Measurements from ENCODE around the gene BCAS1.

The BCAS1 gene

DNA sequence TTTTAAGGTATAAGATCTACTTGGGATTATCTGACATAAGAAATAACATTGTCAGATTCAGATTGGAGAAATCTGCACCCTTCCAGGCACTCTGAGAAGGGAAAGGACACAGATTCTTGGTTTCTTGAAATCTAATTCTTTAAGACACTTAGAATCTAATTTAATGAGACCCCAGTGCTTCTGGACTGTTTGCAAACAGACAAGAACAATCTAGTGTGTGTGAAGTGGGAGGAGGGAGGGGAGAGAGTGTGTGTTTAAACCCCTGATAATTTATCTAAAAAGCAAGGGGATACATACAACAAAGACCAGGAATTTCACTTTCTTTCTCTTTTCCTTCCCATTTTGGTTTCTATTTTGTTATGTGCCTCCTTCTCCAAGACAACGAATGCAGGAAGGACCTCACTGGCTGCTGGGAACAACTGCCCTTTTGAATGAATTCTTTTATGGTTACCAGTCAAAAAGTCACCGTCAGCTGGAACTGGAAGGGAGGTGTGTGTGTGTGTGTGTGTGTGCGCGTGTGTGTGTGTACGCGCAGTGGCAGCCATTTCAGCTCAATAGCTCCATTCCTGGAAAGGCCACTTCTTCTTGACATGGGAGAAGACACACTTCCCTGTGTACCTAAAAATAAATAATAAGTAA is 129.4 kb downstream of the BCAS1 start:
- TF ChIP-seq CTCF (conservative IDR thresholded peaks at IDR 0.05; ENCODE audit: control insufficient read depth, insufficient read depth, low read depth, low read length): no peak
- peak; percentile 85 for DNase-seq (ENCODE audit: low read depth)
- H3K4me3 ChIP-seq (ENCODE audit: control insufficient read depth, low read depth, low read length): no peak overlapping the region

DNA sequence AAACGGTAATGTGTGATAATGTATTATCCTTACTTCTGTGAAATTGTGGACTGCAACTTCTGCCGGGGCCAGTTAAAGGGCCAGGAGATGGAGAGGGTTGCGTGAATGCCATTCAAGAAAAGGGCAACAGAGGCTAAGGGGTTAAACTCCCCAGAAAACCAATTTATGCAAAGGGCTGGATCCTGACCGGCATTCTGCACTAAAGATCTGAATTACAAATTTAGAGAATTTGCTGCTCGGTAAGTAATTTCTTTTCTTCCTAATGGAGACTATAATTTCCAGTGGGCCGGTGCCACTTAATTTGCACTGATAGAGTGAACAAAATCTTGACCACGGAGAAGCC is 130.1 kb downstream of the BCAS1 start:
- H3K4me3 ChIP-seq (ENCODE audit: control insufficient read depth, low read depth, low read length): no peak overlapping the region
- no peak for DNase-seq (ENCODE audit: low read depth)
- TF ChIP-seq CTCF (conservative IDR thresholded peaks at IDR 0.05; ENCODE audit: control insufficient read depth, insufficient read depth, low read depth, low read length): no peak

GRCh38 chr20:53939572-53940359 is 130.6 kb downstream of the BCAS1 start:
- no peak overlapping the region for H3K4me3 ChIP-seq (ENCODE audit: control insufficient read depth, low read depth, low read length)
- peak; percentile 95 for DNase-seq (ENCODE audit: low read depth)
- TF ChIP-seq CTCF (conservative IDR thresholded peaks at IDR 0.05; ENCODE audit: control insufficient read depth, insufficient read depth, low read depth, low read length): peak; percentile 78

DNA sequence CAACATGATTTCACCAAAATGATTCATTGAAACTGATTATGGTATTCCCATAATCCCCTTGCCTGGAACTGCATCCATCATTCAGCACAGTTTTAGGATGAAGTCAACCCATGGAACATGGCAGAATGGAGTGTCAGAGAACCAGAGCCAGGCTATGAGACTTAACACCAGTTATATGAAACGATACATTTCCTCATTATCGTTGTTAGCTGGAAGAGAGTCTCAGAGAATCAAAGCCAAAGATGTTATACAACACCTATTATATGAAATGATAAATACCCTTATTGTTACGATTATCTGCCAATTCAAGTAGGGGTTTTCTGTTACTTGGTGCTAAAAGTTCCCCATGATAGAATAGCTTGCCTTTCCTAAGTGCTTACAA is 131.2 kb downstream of the BCAS1 start:
- no peak for DNase-seq (ENCODE audit: low read depth)
- H3K4me3 ChIP-seq (ENCODE audit: control insufficient read depth, low read depth, low read length): no peak overlapping the region
- TF ChIP-seq CTCF (conservative IDR thresholded peaks at IDR 0.05; ENCODE audit: control insufficient read depth, insufficient read depth, low read depth, low read length): no peak

- DNase-seq (ENCODE audit: low read depth): no peak
- TF ChIP-seq CTCF (conservative IDR thresholded peaks at IDR 0.05; ENCODE audit: control insufficient read depth, insufficient read depth, low read depth, low read length): no peak
- H3K4me3 ChIP-seq (ENCODE audit: control insufficient read depth, low read depth, low read length): no peak overlapping the region
Observed at GRCh38 chr20:53938739-53939138, 131.7 kb downstream of the BCAS1 start.

DNA sequence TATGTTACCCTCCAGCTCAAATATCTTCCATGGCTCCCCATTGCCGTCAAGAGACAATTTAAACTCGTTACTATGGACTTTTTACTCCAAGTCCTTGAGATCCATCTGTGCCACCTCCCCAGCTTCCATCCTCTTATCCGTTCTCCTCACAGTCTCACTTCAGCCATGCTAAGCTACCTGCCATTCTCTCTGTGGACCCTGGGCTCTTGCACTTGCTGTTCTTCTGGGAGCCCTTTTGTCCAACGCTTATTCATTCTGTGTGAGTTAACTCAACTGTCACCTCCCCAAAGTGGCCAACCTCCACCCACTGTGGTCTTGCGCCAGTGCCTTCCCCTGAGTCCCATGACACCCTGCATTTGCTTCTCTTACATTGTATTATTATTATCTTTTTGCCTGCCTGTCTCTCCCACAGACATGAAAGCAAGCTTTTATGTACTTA is 132.4 kb downstream of the BCAS1 start:
- no peak for DNase-seq (ENCODE audit: low read depth)
- TF ChIP-seq CTCF (conservative IDR thresholded peaks at IDR 0.05; ENCODE audit: control insufficient read depth, insufficient read depth, low read depth, low read length): no peak
- H3K4me3 ChIP-seq (ENCODE audit: control insufficient read depth, low read depth, low read length): no peak overlapping the region

Data from fibroblast of mammary gland (primary cell).